Mesothelial cell of epicardium (in vitro differentiated cells): ENCODE data around the gene ING1. TPM values are rescaled to one million over a fixed set of nuclear protein-coding genes. Genes with fewer than 3 reads are reported as not detected.
"Not testable (repeated sequence)": the region's sequence is repeated elsewhere in the genome, so short reads cannot be mapped to it uniquely, and the experiment has no call there.

ENCODE experiments used
- DNase-seq, 2 experiments: peaks; one replicate each; pipeline ENCODE4 v3.0.0; 2021; ENCODE audit warnings: low spot score in 2 of 2; ENCODE audit not compliant: unreplicated experiment in 2 of 2
- H3K27ac Mint-ChIP-seq: 2 replicates; pipeline ENCODE4 v1.8.0; 2021; ENCODE audit warnings: mixed read lengths
- H3K27me3 Mint-ChIP-seq: 2 replicates; pipeline ENCODE4 v1.8.0; 2021; ENCODE audit warnings: low read depth, mixed read lengths
- H3K36me3 Mint-ChIP-seq: 2 replicates; pipeline ENCODE4 v1.8.0; 2021; ENCODE audit warnings: mixed read lengths
- H3K4me1 Mint-ChIP-seq: 2 replicates; pipeline ENCODE4 v1.8.0; 2021; ENCODE audit warnings: mixed read lengths
- H3K4me3 Mint-ChIP-seq: 2 replicates; pipeline ENCODE4 v1.8.0; 2021; ENCODE audit warnings: mild to moderate bottlenecking, moderate library complexity, mixed read lengths
- H3K9me3 Mint-ChIP-seq: 2 replicates; pipeline ENCODE4 v1.8.0; 2021; ENCODE audit warnings: mixed read lengths
- CTCF ChIP-seq: fragments of 200-600 bp; sonication (generic); IDR thresholded peaks from one replicate; pipeline ENCODE4 v1.5.0; 2021; ENCODE audit warnings: antibody characterized with exemption; ENCODE audit not compliant: unreplicated experiment
- total RNA-seq: library from RNA; stranded (reverse); gene quantifications from 3 replicates; pipeline ENCODE4 v1.2.1, GENCODE V29; 2021

Gene ING1
- total RNA-seq, 1 donor from 2014 or later: 19.1 TPM

- no peak overlapping the region for H3K4me3 Mint-ChIP-seq
- no peaks in the 10 kb centered on the region for H3K27me3 Mint-ChIP-seq
- H3K27ac Mint-ChIP-seq: no peak overlapping the region
- peaks cover 20% of the 10 kb centered on the region for H3K9me3 Mint-ChIP-seq
- peaks cover 86% of the 10 kb centered on the region for H3K36me3 Mint-ChIP-seq
- DNase-seq: no peak
- no peaks in the 10 kb centered on the region for H3K4me1 Mint-ChIP-seq
- no peak for TF ChIP-seq CTCF
These were observed 44.5 kb upstream of the ING1 start for GRCh38 chr13:110669036-110669435.

DNA sequence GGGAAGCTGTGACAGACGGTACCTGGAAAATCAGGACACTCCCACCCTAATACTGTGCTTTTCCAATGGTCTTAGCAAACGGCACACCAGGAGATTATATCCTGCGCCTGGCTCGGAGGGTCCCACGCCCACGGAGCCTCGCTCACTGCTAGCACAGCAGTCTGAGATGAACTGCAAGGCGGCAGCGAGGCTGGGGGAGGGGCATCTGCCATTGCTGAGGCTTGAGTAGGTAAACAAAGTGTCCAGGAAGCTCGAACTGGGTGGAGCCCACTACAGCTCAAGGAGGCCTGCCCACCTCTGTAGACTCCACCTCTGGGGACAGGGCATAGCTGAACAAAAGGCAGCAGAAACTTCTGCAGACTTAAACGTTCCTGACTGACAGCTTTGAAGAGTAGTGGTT, 43.7 kb upstream of the ING1 start:
- H3K27me3 Mint-ChIP-seq, H3K4me1 Mint-ChIP-seq: not testable (repeated sequence)
- H3K36me3 Mint-ChIP-seq: peaks cover 87% of the 10 kb centered on the region

DNA sequence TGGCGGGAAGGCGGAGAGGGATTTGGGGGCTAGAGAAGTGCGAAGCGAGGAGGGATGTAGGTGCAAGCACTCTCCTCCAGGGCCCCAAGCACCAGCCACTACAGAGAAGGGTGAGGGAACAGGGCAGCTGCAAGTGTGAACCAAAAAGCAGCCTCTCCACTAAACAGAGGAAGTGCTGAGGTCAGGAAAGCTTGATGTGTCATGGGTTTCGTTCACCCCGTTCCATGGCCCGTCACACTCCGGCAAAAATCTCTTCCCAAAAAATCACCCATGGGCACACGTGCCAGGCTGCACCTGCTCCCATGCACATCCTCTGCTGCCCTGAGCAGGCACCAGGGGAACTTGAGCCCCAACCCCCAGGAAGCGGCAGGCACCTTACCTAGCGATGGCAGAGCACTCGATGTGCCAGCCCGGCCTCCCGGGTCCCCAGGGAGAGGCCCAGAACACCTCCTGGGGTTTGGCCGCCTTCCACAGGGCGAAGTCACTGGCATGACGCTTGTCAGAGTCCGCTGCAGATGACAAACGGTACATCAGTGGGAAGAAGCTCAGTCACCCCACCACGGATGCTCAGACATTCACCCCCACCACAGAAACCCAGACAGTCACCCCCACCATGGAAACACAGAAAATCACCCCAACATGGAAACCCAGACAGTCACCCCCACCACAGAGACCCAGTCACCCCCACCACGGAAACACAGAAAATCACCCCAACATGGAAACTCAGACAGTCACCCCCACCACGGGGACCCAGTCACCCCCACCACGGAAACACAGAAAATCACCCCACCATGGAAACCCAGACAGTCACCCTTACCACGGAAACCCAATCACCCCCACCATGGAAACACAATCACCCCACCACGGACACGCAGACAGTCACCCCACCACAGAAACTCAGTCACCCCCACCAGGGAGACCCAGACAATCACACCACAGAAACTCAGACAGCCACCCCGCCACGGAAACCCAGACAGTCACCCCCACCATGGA, 36.6 kb upstream of the ING1 start:
- no peak for DNase-seq
- no peak for TF ChIP-seq CTCF
- H3K4me3 Mint-ChIP-seq: no peak overlapping the region
- H3K4me1 Mint-ChIP-seq: no peaks in the 10 kb centered on the region
- no peaks in the 10 kb centered on the region for H3K27me3 Mint-ChIP-seq
- peaks cover 70% of the 10 kb centered on the region for H3K36me3 Mint-ChIP-seq
- no peak overlapping the region for H3K27ac Mint-ChIP-seq
- H3K9me3 Mint-ChIP-seq: peaks cover 10% of the 10 kb centered on the region

More for the DNA sequence above, 43.7 kb upstream of the ING1 start:
- DNase-seq, H3K27ac Mint-ChIP-seq, H3K4me3 Mint-ChIP-seq: not testable (repeated sequence)
- H3K9me3 Mint-ChIP-seq: peaks cover 20% of the 10 kb centered on the region

- Mint-ChIP-seq H3K4me3 (no peak overlapping the region), H3K27ac (no peak overlapping the region), H3K4me1 (no peaks in the 10 kb centered on the region), H3K9me3 (peaks cover 4% of the 10 kb centered on the region), H3K36me3 (peaks cover 65% of the 10 kb centered on the region), H3K27me3 (no peaks in the 10 kb centered on the region)
- TF ChIP-seq CTCF: no peak
- no peak for DNase-seq
These were observed 35.6 kb upstream of the ING1 start for GRCh38 chr13:110677731-110678545.

DNA sequence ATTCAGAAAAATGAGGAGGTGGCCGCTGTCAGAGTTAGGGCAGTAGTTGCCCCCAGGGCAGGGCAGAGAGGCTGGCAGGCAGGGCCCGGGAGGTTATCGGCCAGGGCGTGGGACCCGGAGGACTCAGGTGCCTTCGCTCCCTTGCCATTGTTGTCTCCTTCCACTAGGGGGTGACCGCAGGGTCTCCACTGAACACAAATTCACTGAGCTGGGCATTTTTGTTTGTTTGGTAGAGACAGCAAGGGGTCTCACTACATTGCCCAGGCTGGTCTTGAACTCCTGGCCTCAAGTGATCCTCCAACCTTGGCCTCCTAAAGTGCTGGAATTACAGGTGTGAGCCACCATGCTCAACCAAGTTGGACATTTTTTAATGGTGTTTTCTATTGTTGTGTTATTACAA, 32.6 kb upstream of the ING1 start:
- Mint-ChIP-seq H3K36me3 (peaks cover 48% of the 10 kb centered on the region), H3K27ac (no peak overlapping the region), H3K27me3 (no peaks in the 10 kb centered on the region), H3K9me3 (no peaks in the 10 kb centered on the region), H3K4me1 (no peaks in the 10 kb centered on the region), H3K4me3 (no peak overlapping the region)
- no peak for DNase-seq
- TF ChIP-seq CTCF: peak; percentile 41
